Right lobe of liver (tissue), 6 donors: ENCODE data around the gene UGT2A3. TPM values are rescaled to one million over a fixed set of nuclear protein-coding genes. Genes with fewer than 3 reads are reported as not detected.
A peak's percentile ranks its signal among the peaks of the same experiment; 100 is the strongest.

Source experiments
- ATAC-seq, 4 donors: fragments of 200-7000 bp; cut with Tn5 transposase; one replicate each; pipeline ENCODE4 v1.9.1; 2020; ENCODE audit warnings: mild to moderate bottlenecking in 4 of 4, moderate library complexity in 4 of 4
- DNase-seq, 3 donors: peaks; one replicate each; pipeline ENCODE4 v3.0.0-alpha.2; 2020
- H3K27ac ChIP-seq, 3 donors: fragments of 200-600 bp; one replicate each; pipeline ENCODE4 v1.8.0; 2022
- H3K27me3 ChIP-seq, 2 donors: fragments of 200-600 bp; one replicate each; pipeline ENCODE4 v1.8.0; 2022
- H3K36me3 ChIP-seq, 4 donors: fragments of 200-600 bp; sonication (generic) in 1 of 4; one replicate each; pipeline versions ENCODE4 v1.5.1 to v1.8.0; 2017 to 2022; ENCODE audit warnings: control low read depth in 1 of 4
- H3K4me1 ChIP-seq, 4 donors: fragments of 200-600 bp; sonication (generic) in 1 of 4; one replicate each; pipeline versions ENCODE4 v1.5.1 to v1.8.0; 2017 to 2022; ENCODE audit warnings: control low read depth in 1 of 4
- H3K4me3 ChIP-seq, 3 donors: fragments of 200-600 bp; one replicate each; pipeline ENCODE4 v1.8.0; 2022
- H3K9me3 ChIP-seq, 4 donors: fragments of 200-600 bp; sonication (generic) in 1 of 4; one replicate each; pipeline versions ENCODE4 v1.5.1 to v1.8.0; 2017 to 2022; ENCODE audit warnings: control low read depth in 1 of 4
- CTCF ChIP-seq, 4 donors: fragments of 200-600 bp in 3 of 4; fragments of 450-650 bp in 1 of 4; IDR thresholded peaks; one replicate each; pipeline versions ENCODE4 v1.5.1 to v1.8.0; 2016 to 2022; ENCODE audit warnings: antibody characterized with exemption in 4 of 4, mild to moderate bottlenecking in 2 of 4
- POLR2A ChIP-seq: fragments of 450-650 bp; IDR thresholded peaks from one replicate; pipeline ENCODE4 v1.6.1; 2017; ENCODE audit warnings: antibody characterized with exemption, mild to moderate bottlenecking
- WGBS: methylation state at CpG from one replicate; pipeline ENCODE4 v1.1.6; 2018; ENCODE audit warnings: low coverage, low lambda C conversion rate; ENCODE audit not compliant: insufficient coverage; ENCODE audit errors: missing lambda C conversion rate; 5-methylcytosine and 5-hydroxymethylcytosine counted together
- intact Hi-C, 2 donors: fragments of 100-400 bp; cut with DNase I; formaldehyde crosslinking; loops; one replicate each; pipeline versions ENCODE4 v1.11.2 to v1.14.1; 2022
- long read RNA-seq: library from polyadenylated mRNA; unstranded; transcript quantifications from one replicate; pipeline ENCODE4 v2.0.0, GENCODE V29; 2019
- total RNA-seq, 6 experiments: library from RNA; depleted of rRNA in 2 of 6; stranded (reverse); fragments of >200 nt in 2 of 6; fragmentation: NEBNext Ultra II Directional in 3 of 6; extraction: Animal tissue kit (Norgen Biotek cat#: 25700) in 3 of 6; gene quantifications; one replicate each; pipeline versions ENCODE4 v1.1.0 to v1.2.4, GENCODE V29; 2016 to 2023
- donor health status: DM: no; HTN: yes; CAD: no.
- donor health status: DM: no; HTN: no; CAD: no.
- donor health status: DM: no; HTN: no; CAD: no.
- donor health status: DM: no; HTN: yes; CAD: no.
- donor health status: DM: no; HTN: yes; CAD: no.

Gene UGT2A3
- total RNA-seq: 10 to 100 TPM; 17.5 to 45.2 (median 30.9) TPM
- long read RNA-seq, partial matches to known transcripts: 0 of 6 reads
- long read RNA-seq, other reads (novel, unspliced or antisense): 3 of 6 reads

- Histone ChIP-seq H3K4me3 (peak within 1 kb of the TSS; percentile 28 to 44 (median 38)), H3K27ac (peak within 1 kb of the TSS; percentile 66 to 79 (median 74)), H3K4me1 (peaks cover 0 to 8% (median 0%) of the 10 kb centered on the region in 4 donors), H3K36me3 (no peaks in the 10 kb centered on the region), H3K27me3 (no peaks in the 10 kb centered on the region), H3K9me3 (no peaks in the 10 kb centered on the region)
- intact Hi-C loops: no loop called here
- WGBS: 24% methylated on average over 5 of the region's 5 CpGs
- peak; percentile 60 for TF ChIP-seq POLR2A
- no peak for TF ChIP-seq CTCF (IDR thresholded peaks at IDR 0.05)
- ATAC-seq (peak; percentile 78 to 87 (median 81)), DNase-seq (peak; percentile 34 to 78 (median 60))
These were observed at the start of gene UGT2A3 for GRCh38 chr4:68951078-68951805. Gene UGT2A3 (minus strand): TSS chr4:68951804. CDS start chr4:68951760, 44 bp downstream.

- DNase-seq (no peak), ATAC-seq (no peak)
- H3K9me3 ChIP-seq: no peaks in the 10 kb centered on the region
- H3K4me1 ChIP-seq: no peaks in the 10 kb centered on the region
- H3K36me3 ChIP-seq: no peaks in the 10 kb centered on the region
- H3K4me3 ChIP-seq: no peak overlapping the region
- WGBS: 73% methylated on average over 3 of the region's 3 CpGs
- H3K27me3 ChIP-seq: no peaks in the 10 kb centered on the region
- no peak overlapping the region for H3K27ac ChIP-seq
- no peak for TF ChIP-seq CTCF (IDR thresholded peaks at IDR 0.05)
- TF ChIP-seq POLR2A: no peak
- intact Hi-C loops: no loop called here
These were observed 45.4 kb upstream of the UGT2A3 start for GRCh38 chr4:68997040-68997439.

GRCh38 chr4:68995292-68995691 is 43.7 kb upstream of the UGT2A3 start:
- H3K36me3 ChIP-seq: no peaks in the 10 kb centered on the region
- TF ChIP-seq POLR2A (no peak), CTCF (IDR thresholded peaks at IDR 0.05) (no peak)
- H3K9me3 ChIP-seq: no peaks in the 10 kb centered on the region
- intact Hi-C loops: no loop called here
- ATAC-seq (no peak), DNase-seq (no peak)
- no peak overlapping the region for H3K27ac ChIP-seq
- H3K4me3 ChIP-seq: no peak overlapping the region
- no peaks in the 10 kb centered on the region for H3K27me3 ChIP-seq
- WGBS: no CpG with 5 or more reads among the region's 2 CpGs
- no peaks in the 10 kb centered on the region for H3K4me1 ChIP-seq

DNA sequence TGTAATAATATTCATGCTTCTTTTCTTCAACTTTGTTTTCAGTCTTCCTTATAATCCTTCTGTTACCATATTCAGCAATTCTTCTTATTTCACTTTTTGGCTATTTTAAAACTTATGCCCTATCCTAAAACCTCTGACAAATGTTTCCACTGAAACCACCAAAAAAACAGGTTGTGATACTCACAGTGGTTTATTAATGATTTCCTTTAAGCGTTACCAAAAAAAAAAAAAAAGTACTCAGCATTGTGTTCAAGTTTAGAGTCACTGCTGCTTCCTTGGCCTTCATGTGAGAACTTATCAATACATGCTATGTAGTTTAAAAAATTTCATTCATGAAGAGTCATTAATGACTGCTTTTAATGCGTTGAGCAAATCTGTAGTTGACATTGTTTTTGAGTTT is 35.4 kb upstream of the UGT2A3 start:
- Histone ChIP-seq H3K4me3 (no peak overlapping the region), H3K27me3 (no peaks in the 10 kb centered on the region), H3K27ac (no peak overlapping the region), H3K9me3 (no peaks in the 10 kb centered on the region), H3K36me3 (no peaks in the 10 kb centered on the region), H3K4me1 (peaks cover 0 to 10% (median 4%) of the 10 kb centered on the region in 4 donors)
- DNase-seq (no peak), ATAC-seq (no peak)
- intact Hi-C loops: no loop called here
- 74% methylated on average over 2 of the region's 2 CpGs for WGBS
- TF ChIP-seq POLR2A (no peak), CTCF (IDR thresholded peaks at IDR 0.05) (no peak)
